Astrocyte (in vitro differentiated cells and primary cell): ENCODE measurements around the gene RNF212.

ENCODE experiments used
- EZH2 ChIP-seq: IDR thresholded peaks from 2 replicates; pipeline ENCODE4 v1.6.1; 2012; ENCODE audit warnings: mild to moderate bottlenecking, low read length, inconsistent platforms; ENCODE audit not compliant: insufficient read depth
- TF ChIP-seq, protein P1 (sequence below): IDR thresholded peaks from 2 replicates; pipeline ENCODE4 v1.5.1; 2011; ENCODE audit warnings: low read depth, mild to moderate bottlenecking, inconsistent platforms, low read length, moderate library complexity; ENCODE audit not compliant: insufficient read depth

DNA sequence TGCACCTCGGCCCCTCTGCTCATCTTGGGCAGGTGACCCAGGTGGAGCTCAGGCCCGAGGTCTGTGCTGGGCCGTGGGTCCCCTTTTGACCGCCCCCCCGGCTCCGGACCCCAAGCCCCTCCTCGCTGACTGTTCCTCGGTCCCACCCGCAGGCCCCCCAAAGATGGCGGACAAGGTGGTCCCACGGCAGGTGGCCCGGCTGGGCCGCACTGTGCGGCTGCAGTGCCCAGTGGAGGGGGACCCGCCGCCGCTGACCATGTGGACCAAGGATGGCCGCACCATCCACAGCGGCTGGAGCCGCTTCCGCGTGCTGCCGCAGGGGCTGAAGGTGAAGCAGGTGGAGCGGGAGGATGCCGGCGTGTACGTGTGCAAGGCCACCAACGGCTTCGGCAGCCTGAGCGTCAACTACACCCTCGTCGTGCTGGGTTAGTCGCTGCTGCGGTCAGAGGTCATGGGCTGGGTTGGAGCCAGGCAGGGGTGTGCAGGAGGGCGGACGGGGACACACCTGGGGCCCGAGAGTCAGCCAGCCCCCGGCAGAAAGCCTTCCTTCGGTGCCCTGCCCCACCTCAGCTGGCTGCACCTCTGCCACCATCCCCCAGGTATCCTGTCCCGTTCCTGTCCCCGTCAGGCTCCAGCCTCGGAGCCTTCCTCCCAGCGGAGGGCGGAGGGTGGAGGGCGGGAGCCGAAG is 91.2 kb downstream of the RNF212 start:
- TF ChIP-seq, protein P1, sequence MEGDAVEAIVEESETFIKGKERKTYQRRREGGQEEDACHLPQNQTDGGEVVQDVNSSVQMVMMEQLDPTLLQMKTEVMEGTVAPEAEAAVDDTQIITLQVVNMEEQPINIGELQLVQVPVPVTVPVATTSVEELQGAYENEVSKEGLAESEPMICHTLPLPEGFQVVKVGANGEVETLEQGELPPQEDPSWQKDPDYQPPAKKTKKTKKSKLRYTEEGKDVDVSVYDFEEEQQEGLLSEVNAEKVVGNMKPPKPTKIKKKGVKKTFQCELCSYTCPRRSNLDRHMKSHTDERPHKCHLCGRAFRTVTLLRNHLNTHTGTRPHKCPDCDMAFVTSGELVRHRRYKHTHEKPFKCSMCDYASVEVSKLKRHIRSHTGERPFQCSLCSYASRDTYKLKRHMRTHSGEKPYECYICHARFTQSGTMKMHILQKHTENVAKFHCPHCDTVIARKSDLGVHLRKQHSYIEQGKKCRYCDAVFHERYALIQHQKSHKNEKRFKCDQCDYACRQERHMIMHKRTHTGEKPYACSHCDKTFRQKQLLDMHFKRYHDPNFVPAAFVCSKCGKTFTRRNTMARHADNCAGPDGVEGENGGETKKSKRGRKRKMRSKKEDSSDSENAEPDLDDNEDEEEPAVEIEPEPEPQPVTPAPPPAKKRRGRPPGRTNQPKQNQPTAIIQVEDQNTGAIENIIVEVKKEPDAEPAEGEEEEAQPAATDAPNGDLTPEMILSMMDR, result no peak
- TF ChIP-seq EZH2, result no peak
